K562 (cell line): ENCODE results near the gene CABP4. TPM values are rescaled to one million over a fixed set of nuclear protein-coding genes. Genes with fewer than 3 reads are reported as not detected.

Source experiments
- ATF1 ChIP-seq, 2 experiments: fragments of 450-650 bp in 1 of 2; IDR thresholded peaks; 2 replicates each; pipeline ENCODE4 v1.6.1; 2016; ENCODE audit warnings: missing compliant biosample characterization in 1 of 2, missing genetic modification characterization in 1 of 2
- CHD4 ChIP-seq: fragments of 200-600 bp; sonication (generic); IDR thresholded peaks from 3 replicates; pipeline ENCODE4 v1.6.1; 2012; ENCODE audit warnings: low read depth, mild to moderate bottlenecking, mixed read lengths, low read length, inconsistent platforms; ENCODE audit not compliant: insufficient read depth, insufficient replicate concordance, poor library complexity, severe bottlenecking
- DMBX1 ChIP-seq: fragments of 250-450 bp; sonication (Bioruptor Pico); IDR thresholded peaks from 2 replicates; pipeline ENCODE4 v1.8.0; 2022; ENCODE audit warnings: inconsistent platforms, mild to moderate bottlenecking, moderate library complexity, borderline replicate concordance
- HNRNPH1 ChIP-seq: fragments of 200-400 bp; formaldehyde crosslinking; optimal IDR thresholded peaks from 2 replicates; pipeline ENCODE3; 2017; ENCODE audit warnings: low read depth, mild to moderate bottlenecking, low read length, moderate library complexity
- LCOR ChIP-seq: sonication (generic); formaldehyde crosslinking; IDR thresholded peaks from 2 replicates; pipeline ENCODE4 v1.8.0; 2022; ENCODE audit warnings: mild to moderate bottlenecking, missing genetic modification reagents
- NCOA4 ChIP-seq: fragments of 450-650 bp; IDR thresholded peaks from 2 replicates; pipeline ENCODE4 v1.6.1; 2018; ENCODE audit warnings: mild to moderate bottlenecking; ENCODE audit not compliant: partially characterized antibody
- ZBED1 ChIP-seq: IDR thresholded peaks from 2 replicates; pipeline ENCODE4 v1.6.1; 2014
- ZNF24 ChIP-seq: fragments of 450-650 bp; IDR thresholded peaks from 2 replicates; pipeline ENCODE4 v1.6.1; 2016
- ZNF507 ChIP-seq: conservative IDR thresholded peaks from 2 replicates; pipeline ENCODE4 v1.6.1; 2017; ENCODE audit warnings: missing genetic modification characterization, missing compliant biosample characterization
- ZNF512 ChIP-seq: IDR thresholded peaks from 2 replicates; pipeline ENCODE4 v1.6.1; 2016; ENCODE audit warnings: missing genetic modification characterization, missing compliant biosample characterization
- ZNF518B ChIP-seq: fragments of 250-450 bp; sonication (Bioruptor Pico); IDR thresholded peaks from 2 replicates; pipeline ENCODE4 v1.5.0; 2021; ENCODE audit warnings: mild to moderate bottlenecking, moderate library complexity
- ZNF695 ChIP-seq: fragments of 450-650 bp; formaldehyde crosslinking; IDR thresholded peaks from 2 replicates; pipeline ENCODE4 v1.4.0; 2020; ENCODE audit warnings: mild to moderate bottlenecking, moderate library complexity
- ZNF707 ChIP-seq: fragments of 250-450 bp; sonication (Bioruptor Pico); conservative IDR thresholded peaks from 2 replicates; pipeline ENCODE4 v1.8.0; 2022; ENCODE audit warnings: inconsistent platforms, mild to moderate bottlenecking, moderate library complexity
- ZNF77 ChIP-seq: fragments of 250-450 bp; sonication (Bioruptor Pico); IDR thresholded peaks from 2 replicates; pipeline ENCODE4 v1.5.0; 2020
- polyA plus RNA-seq, 8 experiments: library from polyadenylated mRNA; depleted of rRNA in 4 of 8; stranded (reverse) in 5 of 8; unstranded in 3 of 8; fragments of >200 nt; fragmentation: Nextera tagmentation in 2 of 8; fragmentation: Illumina TruSeq in 1 of 8; extraction: Ambion mirVana in 2 of 8; extraction: Trizol in 1 of 8; gene quantifications; 2 replicates each; pipeline versions ENCODE4 v1.2.1 to v1.2.3, GENCODE V29; 2011 to 2014; ENCODE audit warnings: inconsistent platforms in 1 of 8, missing spikeins in 1 of 8
- total RNA-seq, 7 experiments: library from RNA; depleted of rRNA in 6 of 7; stranded (reverse); fragments of >200 nt in 6 of 7; fragmentation: Illumina TruSeq in 2 of 7; extraction: Trizol in 2 of 7; gene quantifications; 2 replicates each; pipeline versions ENCODE4 v1.2.1 to v1.2.3, GENCODE V29; 2011 to 2021; ENCODE audit warnings: low replicate concordance in 1 of 7
- TF ChIP-seq, protein P1 (sequence below): sonication (generic); formaldehyde crosslinking; IDR thresholded peaks from 2 replicates; pipeline ENCODE4 v1.8.1; 2023; ENCODE audit warnings: missing genetic modification reagents, mild to moderate bottlenecking, borderline replicate concordance
- TF ChIP-seq, protein P2 (sequence below): sonication (generic); formaldehyde crosslinking; IDR thresholded peaks from 2 replicates; pipeline ENCODE4 v1.9.0; 2022; ENCODE audit warnings: mild to moderate bottlenecking, missing genetic modification reagents
- TF ChIP-seq, protein P3 (sequence below): sonication (generic); formaldehyde crosslinking; IDR thresholded peaks from 2 replicates; pipeline ENCODE4 v1.8.0; 2022; ENCODE audit warnings: mild to moderate bottlenecking, missing genetic modification reagents

Gene CABP4
- total and polyA plus RNA-seq, 9 of the 15 experiments (the other 6 are each of a cell fraction or from before 2014, with no cell fraction given): 0.11 TPM; not detected in 8

- TF ChIP-seq, protein P1, sequence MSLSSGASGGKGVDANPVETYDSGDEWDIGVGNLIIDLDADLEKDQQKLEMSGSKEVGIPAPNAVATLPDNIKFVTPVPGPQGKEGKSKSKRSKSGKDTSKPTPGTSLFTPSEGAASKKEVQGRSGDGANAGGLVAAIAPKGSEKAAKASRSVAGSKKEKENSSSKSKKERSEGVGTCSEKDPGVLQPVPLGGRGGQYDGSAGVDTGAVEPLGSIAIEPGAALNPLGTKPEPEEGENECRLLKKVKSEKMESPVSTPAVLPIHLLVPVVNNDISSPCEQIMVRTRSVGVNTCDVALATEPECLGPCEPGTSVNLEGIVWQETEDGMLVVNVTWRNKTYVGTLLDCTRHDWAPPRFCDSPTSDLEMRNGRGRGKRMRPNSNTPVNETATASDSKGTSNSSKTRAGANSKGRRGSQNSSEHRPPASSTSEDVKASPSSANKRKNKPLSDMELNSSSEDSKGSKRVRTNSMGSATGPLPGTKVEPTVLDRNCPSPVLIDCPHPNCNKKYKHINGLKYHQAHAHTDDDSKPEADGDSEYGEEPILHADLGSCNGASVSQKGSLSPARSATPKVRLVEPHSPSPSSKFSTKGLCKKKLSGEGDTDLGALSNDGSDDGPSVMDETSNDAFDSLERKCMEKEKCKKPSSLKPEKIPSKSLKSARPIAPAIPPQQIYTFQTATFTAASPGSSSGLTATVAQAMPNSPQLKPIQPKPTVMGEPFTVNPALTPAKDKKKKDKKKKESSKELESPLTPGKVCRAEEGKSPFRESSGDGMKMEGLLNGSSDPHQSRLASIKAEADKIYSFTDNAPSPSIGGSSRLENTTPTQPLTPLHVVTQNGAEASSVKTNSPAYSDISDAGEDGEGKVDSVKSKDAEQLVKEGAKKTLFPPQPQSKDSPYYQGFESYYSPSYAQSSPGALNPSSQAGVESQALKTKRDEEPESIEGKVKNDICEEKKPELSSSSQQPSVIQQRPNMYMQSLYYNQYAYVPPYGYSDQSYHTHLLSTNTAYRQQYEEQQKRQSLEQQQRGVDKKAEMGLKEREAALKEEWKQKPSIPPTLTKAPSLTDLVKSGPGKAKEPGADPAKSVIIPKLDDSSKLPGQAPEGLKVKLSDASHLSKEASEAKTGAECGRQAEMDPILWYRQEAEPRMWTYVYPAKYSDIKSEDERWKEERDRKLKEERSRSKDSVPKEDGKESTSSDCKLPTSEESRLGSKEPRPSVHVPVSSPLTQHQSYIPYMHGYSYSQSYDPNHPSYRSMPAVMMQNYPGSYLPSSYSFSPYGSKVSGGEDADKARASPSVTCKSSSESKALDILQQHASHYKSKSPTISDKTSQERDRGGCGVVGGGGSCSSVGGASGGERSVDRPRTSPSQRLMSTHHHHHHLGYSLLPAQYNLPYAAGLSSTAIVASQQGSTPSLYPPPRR (CRISPR knock-in tag): no peak
- TF ChIP-seq ZNF24 (no peak), ZNF695 (CRISPR knock-in tag) (no peak), ZNF507 (no peak), DMBX1 (CRISPR knock-in tag) (no peak), ZNF707 (CRISPR knock-in tag) (no peak), ZNF512 (tag) (no peak), ZBED1 (no peak), LCOR (no peak), CHD4 (no peak), ZNF77 (CRISPR knock-in tag) (no peak), ATF1 (CRISPR knock-in tag; IDR thresholded peaks at IDR 0.05) (no peak), ATF1 (tag; IDR thresholded peaks at IDR 0.05) (no peak), NCOA4 (no peak), HNRNPH1 (no peak), ZNF518B (no peak)
- TF ChIP-seq, protein P2, sequence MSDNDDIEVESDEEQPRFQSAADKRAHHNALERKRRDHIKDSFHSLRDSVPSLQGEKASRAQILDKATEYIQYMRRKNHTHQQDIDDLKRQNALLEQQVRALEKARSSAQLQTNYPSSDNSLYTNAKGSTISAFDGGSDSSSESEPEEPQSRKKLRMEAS (CRISPR knock-in tag): no peak
- TF ChIP-seq, protein P3, sequence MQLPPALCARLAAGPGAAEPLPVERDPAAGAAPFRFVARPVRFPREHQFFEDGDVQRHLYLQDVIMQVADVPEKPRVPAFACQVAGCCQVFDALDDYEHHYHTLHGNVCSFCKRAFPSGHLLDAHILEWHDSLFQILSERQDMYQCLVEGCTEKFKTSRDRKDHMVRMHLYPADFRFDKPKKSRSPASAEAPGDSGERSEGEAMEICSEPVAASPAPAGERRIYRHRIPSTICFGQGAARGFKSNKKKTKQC: no peak
Observed at GRCh38 chr11:67504950-67505581, 49.9 kb downstream of the CABP4 start, which contains the start of gene PITPNM1 (continued).
